Naive thymus-derived CD8-positive, alpha-beta T cell (primary cell): ENCODE measurements around the gene SCFD2. TPM values are rescaled to one million over a fixed set of nuclear protein-coding genes. Genes with fewer than 3 reads are reported as not detected.
"Not testable (repeated sequence)": the region's sequence is repeated elsewhere in the genome, so short reads cannot be mapped to it uniquely, and the experiment has no call there.

Experiments used
- ATAC-seq, 2 donors: fragments of 150-1000 bp; cut with Tn5 transposase in 1 of 2; sonication (Bioruptor Pico), chemical (Tn5 transposase) in 1 of 2; 1 replicate in 1 of 2; 2 replicates in 1 of 2; pipeline ENCODE4 v1.10.0; 2021; ENCODE audit warnings: mild to moderate bottlenecking in 2 of 2, moderate library complexity in 2 of 2
- POLR2A ChIA-PET: fragments of 350-600 bp; sonication (Branson Sonifier 250); formaldehyde crosslinking; loops from one replicate; lab custom pipeline; 2021; ENCODE audit warnings: antibody characterized with exemption; lab: Charles Lee
- DNase-seq, 10 donors: peaks; one replicate each; pipeline versions ENCODE4 v3.0.0 to v3.0.0-alpha.2; 2020 to 2022
- H3K27ac Mint-ChIP-seq, 10 donors: one replicate each; pipeline ENCODE4 v1.8.0; 2020 to 2022; ENCODE audit warnings: mild to moderate bottlenecking in 10 of 10, mixed read lengths in 10 of 10, moderate library complexity in 4 of 10, inconsistent platforms in 1 of 10
- H3K27me3 Mint-ChIP-seq, 5 donors: one replicate each; pipeline ENCODE4 v1.8.0; 2021 to 2022; ENCODE audit warnings: mixed read lengths in 5 of 5
- H3K36me3 Mint-ChIP-seq, 3 donors: one replicate each; pipeline ENCODE4 v1.8.0; 2020 to 2022; ENCODE audit warnings: mixed read lengths in 3 of 3, mild to moderate bottlenecking in 2 of 3, inconsistent platforms in 1 of 3
- H3K4me1 Mint-ChIP-seq, 4 donors: one replicate each; pipeline ENCODE4 v1.8.0; 2021 to 2022; ENCODE audit warnings: mixed read lengths in 4 of 4
- H3K4me3 Mint-ChIP-seq, 10 donors: one replicate each; pipeline ENCODE4 v1.8.0; 2020 to 2022; ENCODE audit warnings: mild to moderate bottlenecking in 10 of 10, mixed read lengths in 10 of 10, moderate library complexity in 6 of 10, inconsistent platforms in 1 of 10
- H3K9me3 Mint-ChIP-seq, 9 donors: one replicate each; pipeline ENCODE4 v1.8.0; 2020 to 2022; ENCODE audit warnings: mixed read lengths in 9 of 9, mild to moderate bottlenecking in 3 of 9, inconsistent platforms in 1 of 9, moderate library complexity in 1 of 9
- polyA plus RNA-seq, 3 donors: library from polyadenylated mRNA; unstranded; fragments of 300-500 nt; fragmentation: Illumina TruSeq; gene quantifications; one replicate each; pipeline ENCODE4 v1.2.3, GENCODE V29; 2021
- total RNA-seq, 8 experiments: library from RNA in 2 of 8; stranded (reverse) in 2 of 8; gene quantifications; one replicate each; pipeline ENCODE4 v1.2.3 and lab custom pipeline; 2021 to 2026

The SCFD2 gene
- total and polyA plus RNA-seq, 5 experiments from 2014 or later: 14.3 to 21.7 (median 17.2) TPM

DNA sequence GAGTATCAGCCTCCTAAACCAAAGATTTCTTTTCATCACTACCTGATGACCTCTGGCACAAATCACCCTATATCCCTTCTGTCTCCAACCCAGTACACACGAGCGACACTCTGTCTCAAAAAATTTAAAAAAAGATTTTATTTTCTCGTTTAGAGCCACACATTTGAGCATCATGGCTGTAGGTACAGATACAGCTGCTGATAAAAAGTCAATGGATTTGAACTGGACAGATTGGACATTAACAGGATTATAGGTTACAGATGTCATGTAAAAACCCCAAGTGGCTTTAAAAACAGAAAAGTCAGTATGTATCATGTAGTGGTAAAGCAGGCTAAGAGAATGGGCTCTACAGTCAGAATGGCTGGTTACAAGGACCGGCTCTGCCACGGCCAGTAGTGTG lies 171.1 kb downstream of the SCFD2 start:
- ATAC-seq (no peak), DNase-seq (no peak)
- Mint-ChIP-seq H3K27me3 (no peaks in the 10 kb centered on the region), H3K4me3 (no peak overlapping the region), H3K27ac (no peak overlapping the region), H3K9me3 (no peaks in the 10 kb centered on the region), H3K4me1 (peaks cover 0 to 5% (median 1%) of the 10 kb centered on the region in 4 donors), H3K36me3 (peaks cover 0 to 2% (median 0%) of the 10 kb centered on the region in 3 donors)
- POLR2A ChIA-PET: no interaction called here

DNA sequence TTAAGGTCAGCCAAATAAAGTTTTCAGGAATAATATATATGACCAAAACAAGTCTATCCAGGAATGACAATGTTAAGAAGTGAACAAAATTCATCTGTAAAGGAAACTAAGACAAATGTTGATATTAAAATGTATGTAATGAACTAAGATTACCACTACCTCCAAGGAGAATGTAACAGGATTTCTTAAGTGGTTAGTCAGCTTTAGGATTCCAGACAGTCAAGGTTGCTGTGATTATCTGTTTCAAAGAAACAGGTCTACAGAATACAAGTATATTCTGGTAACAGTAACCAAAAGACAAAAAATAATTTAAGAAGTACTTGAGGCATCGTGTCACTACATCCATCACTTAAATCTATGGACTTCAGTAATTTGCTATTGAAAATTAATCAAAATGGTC lies 172.8 kb downstream of the SCFD2 start:
- H3K27me3 Mint-ChIP-seq: no peaks in the 10 kb centered on the region
- peaks cover 0 to 6% (median 6%) of the 10 kb centered on the region in 3 donors for H3K36me3 Mint-ChIP-seq
- no peak for ATAC-seq
- H3K4me3 Mint-ChIP-seq: no peak overlapping the region
- POLR2A ChIA-PET: no interaction called here
- H3K4me1 Mint-ChIP-seq: peaks cover 0 to 6% (median 3%) of the 10 kb centered on the region in 4 donors
- H3K9me3 Mint-ChIP-seq: no peaks in the 10 kb centered on the region
- no peak overlapping the region for H3K27ac Mint-ChIP-seq
- DNase-seq: no peak

GRCh38 chr4:53192496-53192895 lies 173.4 kb downstream of the SCFD2 start:
- H3K9me3 Mint-ChIP-seq: no peaks in the 10 kb centered on the region
- H3K27me3 Mint-ChIP-seq: no peaks in the 10 kb centered on the region
- DNase-seq (no peak), ATAC-seq (no peak)
- H3K4me1 Mint-ChIP-seq: peaks cover 0 to 6% (median 3%) of the 10 kb centered on the region in 4 donors
- peaks cover 0 to 6% (median 6%) of the 10 kb centered on the region in 3 donors for H3K36me3 Mint-ChIP-seq
- no peak overlapping the region for H3K4me3 Mint-ChIP-seq
- H3K27ac Mint-ChIP-seq: no peak overlapping the region
- POLR2A ChIA-PET: no interaction called here

GRCh38 chr4:53191997-53192396 lies 173.9 kb downstream of the SCFD2 start:
- ATAC-seq (no peak), DNase-seq (no peak)
- no peaks in the 10 kb centered on the region for H3K27me3 Mint-ChIP-seq
- H3K27ac Mint-ChIP-seq: no peak overlapping the region
- POLR2A ChIA-PET: no interaction called here
- H3K4me1 Mint-ChIP-seq: peaks cover 0 to 6% (median 3%) of the 10 kb centered on the region in 4 donors
- H3K36me3 Mint-ChIP-seq: peaks cover 0 to 6% (median 6%) of the 10 kb centered on the region in 3 donors
- H3K4me3 Mint-ChIP-seq: no peak overlapping the region
- H3K9me3 Mint-ChIP-seq: no peaks in the 10 kb centered on the region

DNA sequence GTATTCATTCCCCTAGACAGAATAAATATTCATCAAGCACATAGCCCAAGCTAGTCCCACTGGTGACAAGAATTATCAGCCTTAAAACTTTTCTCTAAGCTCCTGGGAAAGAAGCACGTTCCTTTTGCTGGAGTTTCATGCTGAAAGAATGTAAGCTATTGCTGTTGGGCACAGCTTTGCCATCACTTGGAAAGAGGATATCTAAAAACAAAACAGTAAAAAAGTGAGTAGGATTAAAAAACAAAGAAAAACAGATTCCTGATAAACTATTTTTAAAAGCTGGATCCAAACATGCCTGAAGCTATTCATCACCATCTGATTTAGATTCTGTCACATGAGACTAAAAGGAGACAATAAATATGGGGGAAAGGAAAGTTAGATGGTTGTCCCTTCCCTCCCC lies 176.8 kb downstream of the SCFD2 start:
- no peak for ATAC-seq
- POLR2A ChIA-PET: no interaction called here

DNA sequence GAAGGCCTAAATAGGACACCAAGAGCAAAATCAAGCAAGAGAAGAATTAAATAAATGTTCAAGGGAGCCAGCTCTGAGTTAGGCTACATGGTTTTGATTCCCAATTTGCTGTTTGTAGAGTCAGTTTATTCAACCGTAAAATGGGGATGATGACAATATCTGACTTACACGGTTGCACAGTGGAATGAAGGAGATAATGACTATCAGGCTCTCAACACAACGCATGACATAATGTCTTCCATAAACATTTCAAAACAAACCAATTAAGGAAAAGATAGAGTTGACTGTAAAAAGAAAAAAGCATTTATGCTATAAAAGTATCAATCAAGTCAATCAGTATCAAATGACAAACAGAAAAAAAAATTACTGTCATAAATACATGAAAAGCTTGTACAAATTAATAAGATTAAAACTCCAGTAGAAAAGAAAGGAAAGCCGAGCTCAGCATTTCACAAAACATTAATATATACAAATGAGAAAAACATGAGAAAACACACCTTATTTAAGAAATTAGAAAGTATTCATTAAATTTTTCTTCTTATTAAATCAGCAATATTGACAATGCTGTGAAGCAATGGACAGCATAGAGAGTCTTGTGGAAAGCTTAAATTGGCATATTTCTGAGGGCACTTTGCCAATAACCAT lies 179.0 kb downstream of the SCFD2 start:
- peaks cover 0 to 35% (median 31%) of the 10 kb centered on the region in 3 donors for H3K36me3 Mint-ChIP-seq
- H3K4me3 Mint-ChIP-seq: no peak overlapping the region
- H3K27me3 Mint-ChIP-seq: no peaks in the 10 kb centered on the region
- POLR2A ChIA-PET: no interaction called here
- H3K4me1 Mint-ChIP-seq: peaks cover 0 to 6% (median under 1%) of the 10 kb centered on the region in 4 donors
- DNase-seq (no peak), ATAC-seq (no peak)
- peaks cover 0 to 16% (median 5%) of the 10 kb centered on the region in 9 donors for H3K9me3 Mint-ChIP-seq
- H3K27ac Mint-ChIP-seq: peak overlapping the region in 1 of 10 donors; percentile 36

More for the DNA sequence above, 176.8 kb downstream of the SCFD2 start:
- no peaks in the 10 kb centered on the region for H3K27me3 Mint-ChIP-seq
- no peak overlapping the region for H3K27ac Mint-ChIP-seq
- H3K4me1 Mint-ChIP-seq: peaks cover 0 to 6% (median 3%) of the 10 kb centered on the region in 4 donors
- no peak overlapping the region for H3K4me3 Mint-ChIP-seq
- DNase-seq: no peak
- peaks cover 0 to 4% (median 0%) of the 10 kb centered on the region in 9 donors for H3K9me3 Mint-ChIP-seq
- peaks cover 0 to 21% (median 20%) of the 10 kb centered on the region in 3 donors for H3K36me3 Mint-ChIP-seq

DNA sequence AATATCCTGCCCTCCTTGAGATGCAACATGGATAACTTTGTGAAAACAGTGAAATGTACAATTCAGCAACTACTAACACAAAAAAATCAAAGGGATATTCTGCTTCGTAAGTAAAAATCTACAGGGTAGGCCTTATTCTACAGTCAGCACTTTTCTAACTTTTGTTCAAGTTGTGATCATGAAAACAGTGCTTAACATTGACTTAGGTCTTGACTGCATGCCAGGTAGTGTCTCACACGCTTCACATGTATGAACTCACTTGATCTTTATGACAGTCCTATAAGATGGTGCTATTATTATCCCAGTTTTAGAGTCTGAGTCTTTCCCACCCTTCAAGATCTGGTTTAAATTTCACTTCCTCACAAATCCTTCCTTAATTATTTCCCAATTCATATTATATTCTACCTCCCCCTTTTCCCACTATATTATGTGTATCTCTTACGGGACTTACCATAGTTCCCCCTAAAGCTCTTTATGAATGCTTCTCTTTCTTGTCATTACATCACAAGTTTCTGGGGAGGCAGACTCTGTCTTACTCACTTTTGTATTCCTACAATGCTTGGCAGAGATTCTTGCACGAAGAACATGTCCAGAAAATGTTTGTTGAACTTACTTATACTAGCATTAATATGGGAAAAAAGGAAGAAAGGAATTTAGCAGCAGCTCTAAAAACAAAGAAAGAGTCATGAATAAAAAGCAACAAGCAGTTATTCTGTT lies 179.8 kb downstream of the SCFD2 start:
- Mint-ChIP-seq H3K27ac (peak overlapping the region in 2 of 10 donors; percentile 16 to 36), H3K4me1 (peaks cover 0 to 7% (median under 1%) of the 10 kb centered on the region in 4 donors), H3K27me3 (no peaks in the 10 kb centered on the region), H3K4me3 (no peak overlapping the region), H3K36me3 (peaks cover 0 to 37% (median 31%) of the 10 kb centered on the region in 3 donors), H3K9me3 (peaks cover 0 to 16% (median 5%) of the 10 kb centered on the region in 9 donors)
- POLR2A ChIA-PET: interaction anchor here (0.6 kb wide), 1 partner anchor 616 kb away, joined by 3 read pairs; no protein-coding TSS in a partner anchor
- DNase-seq: no peak
- no peak for ATAC-seq

DNA sequence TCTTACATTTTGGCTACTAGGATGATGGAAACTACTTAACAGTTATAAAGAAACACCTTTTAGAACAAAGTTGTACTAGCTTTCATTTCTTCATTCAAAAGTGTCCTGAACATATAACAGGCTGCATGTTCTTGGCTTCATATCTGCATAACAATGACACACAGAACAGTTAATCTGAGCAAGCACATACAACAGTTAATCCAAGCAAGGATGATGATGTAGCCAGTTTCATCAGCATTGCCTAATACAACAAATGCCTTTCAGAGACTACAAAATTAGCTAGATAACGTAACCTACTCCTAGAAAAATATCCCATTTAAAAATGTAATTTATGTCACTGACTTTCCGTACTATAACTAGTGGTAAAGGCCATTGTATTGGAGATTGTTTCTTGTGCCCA lies 182.1 kb downstream of the SCFD2 start:
- peaks cover 0 to 6% (median 0%) of the 10 kb centered on the region in 4 donors for H3K4me1 Mint-ChIP-seq
- H3K27ac Mint-ChIP-seq: no peak overlapping the region

DNA sequence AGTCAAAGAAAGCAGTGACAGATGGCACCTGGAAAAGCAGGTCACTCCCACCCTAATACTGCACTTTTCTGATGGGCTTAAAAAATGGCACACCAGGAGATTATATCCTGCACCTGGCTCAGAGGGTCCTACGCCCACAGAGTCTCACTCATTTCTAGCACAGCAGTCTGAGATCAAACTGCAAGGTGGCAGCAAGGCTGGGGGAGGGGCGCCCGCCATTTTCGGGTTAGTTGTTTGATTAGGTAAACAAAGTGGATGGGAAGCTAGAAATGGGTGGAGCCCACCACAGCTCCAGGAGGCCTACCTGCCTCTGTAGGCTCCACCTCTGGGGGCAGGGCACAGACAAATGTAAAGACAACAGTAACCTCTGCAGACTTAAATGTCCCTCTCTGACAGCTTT lies 188.1 kb downstream of the SCFD2 start:
- H3K27me3 Mint-ChIP-seq, ATAC-seq, POLR2A ChIA-PET, DNase-seq, H3K27ac Mint-ChIP-seq, H3K4me3 Mint-ChIP-seq: not testable (repeated sequence)
- Mint-ChIP-seq H3K9me3 (peaks cover 0 to 68% (median 35%) of the 10 kb centered on the region in 9 donors), H3K36me3 (peaks cover 34 to 62% (median 35%) of the 10 kb centered on the region in 3 donors), H3K4me1 (peaks cover 12 to 28% (median 20%) of the 10 kb centered on the region in 4 donors)

More for the DNA sequence above, 182.1 kb downstream of the SCFD2 start:
- POLR2A ChIA-PET: no interaction called here
- Mint-ChIP-seq H3K9me3 (peaks cover 0 to 38% (median 17%) of the 10 kb centered on the region in 9 donors), H3K36me3 (peaks cover 7 to 52% (median 43%) of the 10 kb centered on the region in 3 donors), H3K4me3 (no peak overlapping the region), H3K27me3 (no peaks in the 10 kb centered on the region)
- DNase-seq: no peak
- no peak for ATAC-seq

DNA sequence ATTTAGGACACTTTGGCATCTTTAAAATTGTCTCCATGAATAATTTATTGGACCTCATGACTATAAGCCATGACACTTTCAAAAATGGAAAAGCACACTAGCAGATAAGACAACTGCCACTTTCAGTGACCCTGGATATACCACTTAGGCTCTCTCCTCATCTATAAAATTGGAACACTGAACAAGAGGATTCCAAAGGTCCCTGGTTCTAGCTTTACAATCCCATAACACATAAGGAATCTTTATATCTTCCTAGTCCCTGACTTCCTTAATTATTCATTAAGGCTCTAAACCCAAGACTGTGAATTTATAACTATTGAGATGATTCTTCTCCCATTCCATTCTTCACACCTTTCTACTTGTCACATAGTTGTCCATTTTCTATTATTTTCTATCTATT lies 190.2 kb downstream of the SCFD2 start:
- Mint-ChIP-seq H3K27me3 (no peaks in the 10 kb centered on the region), H3K27ac (no peak overlapping the region), H3K4me1 (peaks cover 11 to 28% (median 20%) of the 10 kb centered on the region in 4 donors), H3K4me3 (peak overlapping the region in 1 of 10 donors; percentile 56), H3K9me3 (peaks cover 0 to 65% (median 35%) of the 10 kb centered on the region in 9 donors), H3K36me3 (peaks cover 36 to 62% (median 37%) of the 10 kb centered on the region in 3 donors)
- POLR2A ChIA-PET: no interaction called here
- ATAC-seq (no peak), DNase-seq (no peak)

DNA sequence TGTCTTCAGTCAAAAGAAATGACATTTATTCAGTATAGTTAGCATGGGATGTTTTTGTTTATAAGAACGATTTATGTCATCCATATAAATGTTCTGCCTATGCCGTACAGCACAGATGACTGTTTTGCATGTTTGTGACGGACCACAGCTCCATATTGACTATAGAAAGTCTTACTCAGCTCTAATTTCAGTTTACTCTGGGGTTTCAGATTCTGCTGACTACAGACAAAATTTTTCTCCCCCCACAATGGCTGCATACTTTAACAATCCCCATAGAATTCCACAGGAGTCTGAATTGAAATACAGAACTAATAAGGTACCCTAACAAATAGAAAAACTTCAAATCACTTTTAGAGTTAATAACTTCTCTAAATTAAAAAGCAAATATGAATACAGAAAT lies 191.0 kb downstream of the SCFD2 start:
- H3K4me1 Mint-ChIP-seq: peaks cover 11 to 28% (median 20%) of the 10 kb centered on the region in 4 donors
- POLR2A ChIA-PET: no interaction called here
- peaks cover 31 to 59% (median 33%) of the 10 kb centered on the region in 3 donors for H3K36me3 Mint-ChIP-seq
- ATAC-seq (no peak), DNase-seq (no peak)
- H3K27ac Mint-ChIP-seq: no peak overlapping the region
- H3K9me3 Mint-ChIP-seq: peaks cover 0 to 60% (median 30%) of the 10 kb centered on the region in 9 donors
- no peaks in the 10 kb centered on the region for H3K27me3 Mint-ChIP-seq
- peak overlapping the region in 1 of 10 donors; percentile 34 for H3K4me3 Mint-ChIP-seq

GRCh38 chr4:53173576-53173975 lies 192.3 kb downstream of the SCFD2 start:
- DNase-seq: no peak
- peaks cover 10 to 28% (median 20%) of the 10 kb centered on the region in 4 donors for H3K4me1 Mint-ChIP-seq
- peaks cover 27 to 51% (median 29%) of the 10 kb centered on the region in 3 donors for H3K36me3 Mint-ChIP-seq
- no peak overlapping the region for H3K27ac Mint-ChIP-seq
- H3K27me3 Mint-ChIP-seq: no peaks in the 10 kb centered on the region
- POLR2A ChIA-PET: no interaction called here
- H3K9me3 Mint-ChIP-seq: peaks cover 0 to 51% (median 22%) of the 10 kb centered on the region in 9 donors
- ATAC-seq: no peak
- H3K4me3 Mint-ChIP-seq: no peak overlapping the region

DNA sequence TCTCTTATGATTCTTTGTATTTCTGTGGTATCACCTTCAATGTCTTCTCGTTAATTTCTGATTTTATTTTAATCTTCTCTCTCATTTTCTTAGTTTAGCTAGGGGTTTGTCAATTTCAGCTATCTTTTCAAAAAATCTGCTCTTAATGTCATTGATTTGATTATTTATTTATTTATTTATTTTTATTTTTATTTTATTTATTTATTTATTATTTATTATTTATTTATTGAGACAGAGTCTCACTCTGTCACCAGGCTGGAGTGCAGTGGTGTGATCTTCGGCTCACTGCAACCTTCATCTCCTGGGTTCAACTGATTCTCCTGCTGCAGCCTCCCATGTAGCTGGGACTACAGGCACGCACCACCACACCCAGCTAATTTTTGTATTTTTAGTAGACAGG lies 194.1 kb downstream of the SCFD2 start:
- Mint-ChIP-seq H3K36me3 (peaks cover 21 to 37% (median 29%) of the 10 kb centered on the region in 3 donors), H3K9me3 (peaks cover 0 to 37% (median 19%) of the 10 kb centered on the region in 9 donors), H3K27me3 (no peaks in the 10 kb centered on the region), H3K4me1 (peaks cover 6 to 24% (median 14%) of the 10 kb centered on the region in 4 donors), H3K27ac (no peak overlapping the region), H3K4me3 (no peak overlapping the region)
- ATAC-seq (no peak), DNase-seq (no peak)
- POLR2A ChIA-PET: no interaction called here
